Measurements from ENCODE around the gene TAF11L14. TPM values are rescaled to one million over a fixed set of nuclear protein-coding genes. Genes with fewer than 3 reads are reported as not detected.
"Not testable (repeated sequence)": the region's sequence is repeated elsewhere in the genome, so short reads cannot be mapped to it uniquely, and the experiment has no call there.

TAF11L14 gene
- total RNA-seq (not detected), polyA plus RNA-seq (not detected)
- long read RNA-seq, donor 1: 0 reads
- long read RNA-seq, donor 2: 0 reads

GRCh38 chr5:17634160-17634559 lies at the start of gene TAF11L14:
TSS of gene TAF11L14 (plus strand) at chr5:17634460.
- ATAC-seq (ENCODE audit: low FRiP score) (no peak), DNase-seq (no peak)
- intact Hi-C loops (cut with DNase I): no loop called here
- no peaks in the 10 kb centered on the region for H3K4me1 ChIP-seq (ENCODE audit: control insufficient read depth in 1 of 2, insufficient read depth in 2 of 2, low read length in 2 of 2)
- H3K27ac ChIP-seq (ENCODE audit: low read depth in 1 of 2, low read length in 2 of 2): no peak within 1 kb of the TSS
- no peaks in the 10 kb centered on the region for H3K27me3 ChIP-seq (ENCODE audit: control insufficient read depth in 1 of 2, insufficient read depth in 2 of 2, low read length in 1 of 2)
- H3K9me3 ChIP-seq (ENCODE audit: control insufficient read depth, low read length): no peaks in the 10 kb centered on the region
- no peaks in the 10 kb centered on the region for H3K36me3 ChIP-seq (ENCODE audit: control insufficient read depth in 1 of 2, insufficient read depth in 2 of 2, low read length in 1 of 2)
- WGBS, 2 donors: 89 to 93% methylated on average over 5 of the region's 5 CpGs
- no peak within 1 kb of the TSS for H3K4me3 ChIP-seq (ENCODE audit: low read length in 2 of 2)

DNA sequence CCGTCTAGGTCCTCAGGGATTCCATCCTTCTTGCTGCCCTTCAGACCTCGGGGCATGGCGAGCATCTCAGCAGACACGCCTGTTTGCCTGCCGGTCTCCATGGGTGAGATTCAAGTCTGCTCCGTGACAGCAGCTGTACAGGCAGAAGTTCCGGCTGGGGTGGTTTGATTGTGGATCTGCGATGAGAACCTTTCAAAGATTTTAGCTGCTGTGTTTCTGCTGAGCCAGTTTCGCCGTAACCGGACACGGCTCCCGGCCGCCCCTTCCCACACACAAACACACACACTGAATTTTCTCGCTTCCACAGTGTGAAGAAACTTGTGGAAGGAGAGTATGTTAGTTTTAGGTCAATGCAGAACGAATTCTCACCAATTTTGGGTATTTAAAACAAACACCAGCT lies 48.6 kb upstream of the TAF11L14 start, which contains the start of gene TAF11L7:
Gene TAF11L7 (minus strand): TSS at position 101 of the 400 bp plus-strand sequence.
- H3K9me3 ChIP-seq (ENCODE audit: control insufficient read depth, low read length); DNase-seq; H3K4me3 ChIP-seq (ENCODE audit: low read length in 2 of 2); H3K4me1 ChIP-seq (ENCODE audit: control insufficient read depth in 1 of 2, insufficient read depth in 2 of 2, low read length in 2 of 2); H3K27me3 ChIP-seq (ENCODE audit: control insufficient read depth in 1 of 2, insufficient read depth in 2 of 2, low read length in 1 of 2); ATAC-seq (ENCODE audit: low FRiP score); H3K27ac ChIP-seq (ENCODE audit: low read depth in 1 of 2, low read length in 2 of 2); intact Hi-C loops (cut with DNase I); H3K36me3 ChIP-seq (ENCODE audit: control insufficient read depth in 1 of 2, insufficient read depth in 2 of 2, low read length in 1 of 2): not testable (repeated sequence)
- no CpG with 5 or more reads among the region's 16 CpGs for WGBS, 2 donors

- DNase-seq; H3K4me3 ChIP-seq (ENCODE audit: low read length in 2 of 2); H3K27me3 ChIP-seq (ENCODE audit: control insufficient read depth in 1 of 2, insufficient read depth in 2 of 2, low read length in 1 of 2); H3K9me3 ChIP-seq (ENCODE audit: control insufficient read depth, low read length); intact Hi-C loops (cut with DNase I); ATAC-seq (ENCODE audit: low FRiP score); H3K27ac ChIP-seq (ENCODE audit: low read depth in 1 of 2, low read length in 2 of 2); H3K36me3 ChIP-seq (ENCODE audit: control insufficient read depth in 1 of 2, insufficient read depth in 2 of 2, low read length in 1 of 2); H3K4me1 ChIP-seq (ENCODE audit: control insufficient read depth in 1 of 2, insufficient read depth in 2 of 2, low read length in 2 of 2): not testable (repeated sequence)
- WGBS, 2 donors: no CpG with 5 or more reads among the region's 16 CpGs
Measured at GRCh38 chr5:17590860-17591259, 43.4 kb upstream of the TAF11L14 start, which contains the start of gene TAF11L8. TSS of gene TAF11L8 (minus strand) at chr5:17590960.

GRCh38 chr5:17594255-17594654 lies 40.0 kb upstream of the TAF11L14 start, which contains the start of gene TAF11L9:
TSS of gene TAF11L9 (minus strand) at chr5:17594394.
- H3K27ac ChIP-seq (ENCODE audit: low read depth in 1 of 2, low read length in 2 of 2); H3K9me3 ChIP-seq (ENCODE audit: control insufficient read depth, low read length); ATAC-seq (ENCODE audit: low FRiP score); H3K4me3 ChIP-seq (ENCODE audit: low read length in 2 of 2); H3K36me3 ChIP-seq (ENCODE audit: control insufficient read depth in 1 of 2, insufficient read depth in 2 of 2, low read length in 1 of 2); DNase-seq; H3K27me3 ChIP-seq (ENCODE audit: control insufficient read depth in 1 of 2, insufficient read depth in 2 of 2, low read length in 1 of 2); H3K4me1 ChIP-seq (ENCODE audit: control insufficient read depth in 1 of 2, insufficient read depth in 2 of 2, low read length in 2 of 2); intact Hi-C loops (cut with DNase I): not testable (repeated sequence)
- 98% methylated on average over 7 to 10 of the region's 15 CpGs for WGBS, 2 donors

- ATAC-seq (ENCODE audit: low FRiP score); H3K27ac ChIP-seq (ENCODE audit: low read depth in 1 of 2, low read length in 2 of 2); DNase-seq; H3K36me3 ChIP-seq (ENCODE audit: control insufficient read depth in 1 of 2, insufficient read depth in 2 of 2, low read length in 1 of 2); H3K4me3 ChIP-seq (ENCODE audit: low read length in 2 of 2); H3K9me3 ChIP-seq (ENCODE audit: control insufficient read depth, low read length); H3K27me3 ChIP-seq (ENCODE audit: control insufficient read depth in 1 of 2, insufficient read depth in 2 of 2, low read length in 1 of 2); H3K4me1 ChIP-seq (ENCODE audit: control insufficient read depth in 1 of 2, insufficient read depth in 2 of 2, low read length in 2 of 2); intact Hi-C loops (cut with DNase I): not testable (repeated sequence)
- no CpG with 5 or more reads among the region's 15 CpGs for WGBS, 2 donors
Measured at GRCh38 chr5:17597728-17598127, 36.5 kb upstream of the TAF11L14 start, which contains the start of gene TAF11L10. TSS of gene TAF11L10 (minus strand) at chr5:17597828.

- H3K9me3 ChIP-seq (ENCODE audit: control insufficient read depth, low read length); H3K27me3 ChIP-seq (ENCODE audit: control insufficient read depth in 1 of 2, insufficient read depth in 2 of 2, low read length in 1 of 2); H3K4me1 ChIP-seq (ENCODE audit: control insufficient read depth in 1 of 2, insufficient read depth in 2 of 2, low read length in 2 of 2); DNase-seq; H3K4me3 ChIP-seq (ENCODE audit: low read length in 2 of 2); ATAC-seq (ENCODE audit: low FRiP score); H3K27ac ChIP-seq (ENCODE audit: low read depth in 1 of 2, low read length in 2 of 2); H3K36me3 ChIP-seq (ENCODE audit: control insufficient read depth in 1 of 2, insufficient read depth in 2 of 2, low read length in 1 of 2); intact Hi-C loops (cut with DNase I): not testable (repeated sequence)
- 65 to 70% methylated on average over 6 of the region's 6 CpGs for WGBS, 2 donors
Measured at GRCh38 chr5:17603880-17604279, 30.4 kb upstream of the TAF11L14 start, which contains the start of gene TAF11L11. TSS of gene TAF11L11 (plus strand) at chr5:17604183.

GRCh38 chr5:17604951-17605350 lies 29.3 kb upstream of the TAF11L14 start:
- 94% methylated on average over 14 of the region's 14 CpGs for WGBS, 2 donors
- ATAC-seq (ENCODE audit: low FRiP score): no peak
- Histone ChIP-seq H3K36me3 (ENCODE audit: control insufficient read depth in 1 of 2, insufficient read depth in 2 of 2, low read length in 1 of 2) (no peaks in the 10 kb centered on the region), H3K9me3 (ENCODE audit: control insufficient read depth, low read length) (peaks cover 2% of the 10 kb centered on the region), H3K4me1 (ENCODE audit: control insufficient read depth in 1 of 2, insufficient read depth in 2 of 2, low read length in 2 of 2) (no peaks in the 10 kb centered on the region), H3K4me3 (ENCODE audit: low read length in 2 of 2) (no peak overlapping the region), H3K27ac (ENCODE audit: low read depth in 1 of 2, low read length in 2 of 2) (no peak overlapping the region), H3K27me3 (ENCODE audit: control insufficient read depth in 1 of 2, insufficient read depth in 2 of 2, low read length in 1 of 2) (no peaks in the 10 kb centered on the region)
- intact Hi-C loops (cut with DNase I): no loop called here
- DNase-seq: no peak

GRCh38 chr5:17607461-17607860 lies 26.8 kb upstream of the TAF11L14 start:
- H3K4me3 ChIP-seq (ENCODE audit: low read length in 2 of 2); H3K9me3 ChIP-seq (ENCODE audit: control insufficient read depth, low read length); intact Hi-C loops (cut with DNase I); DNase-seq; H3K36me3 ChIP-seq (ENCODE audit: control insufficient read depth in 1 of 2, insufficient read depth in 2 of 2, low read length in 1 of 2); ATAC-seq (ENCODE audit: low FRiP score); H3K27ac ChIP-seq (ENCODE audit: low read depth in 1 of 2, low read length in 2 of 2); H3K27me3 ChIP-seq (ENCODE audit: control insufficient read depth in 1 of 2, insufficient read depth in 2 of 2, low read length in 1 of 2); H3K4me1 ChIP-seq (ENCODE audit: control insufficient read depth in 1 of 2, insufficient read depth in 2 of 2, low read length in 2 of 2): not testable (repeated sequence)
- WGBS, 2 donors: 84 to 94% methylated on average over 4 of the region's 4 CpGs

- intact Hi-C loops (cut with DNase I); H3K27me3 ChIP-seq (ENCODE audit: control insufficient read depth in 1 of 2, insufficient read depth in 2 of 2, low read length in 1 of 2); H3K27ac ChIP-seq (ENCODE audit: low read depth in 1 of 2, low read length in 2 of 2); H3K4me1 ChIP-seq (ENCODE audit: control insufficient read depth in 1 of 2, insufficient read depth in 2 of 2, low read length in 2 of 2); H3K9me3 ChIP-seq (ENCODE audit: control insufficient read depth, low read length); ATAC-seq (ENCODE audit: low FRiP score); DNase-seq; H3K4me3 ChIP-seq (ENCODE audit: low read length in 2 of 2); H3K36me3 ChIP-seq (ENCODE audit: control insufficient read depth in 1 of 2, insufficient read depth in 2 of 2, low read length in 1 of 2): not testable (repeated sequence)
- WGBS, 2 donors: 77 to 79% methylated on average over 2 of the region's 2 CpGs
Measured at GRCh38 chr5:17610092-17610491, 24.2 kb upstream of the TAF11L14 start, which contains the start of gene TAF11L12. TSS of gene TAF11L12 (plus strand) at chr5:17610392.

Data from aorta (tissue), 5 donors.